VCaP (cell line): ENCODE results near the gene SACM1L.

ENCODE experiments used
- H3K27ac ChIP-seq: fragments of 450-650 bp; 2 replicates; pipeline ENCODE4 v1.5.1; 2017
- CTCF ChIP-seq: fragments of 450-650 bp; conservative IDR thresholded peaks from 2 replicates; pipeline ENCODE4 v1.5.1; 2017; ENCODE audit warnings: mild to moderate bottlenecking, moderate library complexity

SACM1L gene

GRCh38 chr3:45775571-45776300 lies 86.5 kb downstream of the SACM1L start:
- no peak overlapping the region for H3K27ac ChIP-seq
- TF ChIP-seq CTCF, result no peak

- H3K27ac ChIP-seq, result no peak overlapping the region
- TF ChIP-seq CTCF, result no peak
Observed at GRCh38 chr3:45776301-45776595, 87.1 kb downstream of the SACM1L start.

- TF ChIP-seq CTCF, result no peak
- no peak overlapping the region for H3K27ac ChIP-seq
Observed at GRCh38 chr3:45776611-45777010, 87.4 kb downstream of the SACM1L start.

GRCh38 chr3:45777111-45777745 lies 88.0 kb downstream of the SACM1L start:
- no peak for TF ChIP-seq CTCF

GRCh38 chr3:45777746-45778386 lies 88.7 kb downstream of the SACM1L start:
- H3K27ac ChIP-seq, result no peak overlapping the region
- no peak for TF ChIP-seq CTCF

More at GRCh38 chr3:45777111-45777745, 88.0 kb downstream of the SACM1L start:
- H3K27ac ChIP-seq, result no peak overlapping the region

GRCh38 chr3:45778761-45779201 lies 89.6 kb downstream of the SACM1L start:
- H3K27ac ChIP-seq, result peak overlapping the region; percentile 55; the same call in 1 of the 2 replicates
- no peak for TF ChIP-seq CTCF
